NT2/D1 (cell line): ENCODE measurements around the gene NTN1.

Experiments
- DNase-seq: peaks from one replicate; pipeline ENCODE4 v3.0.0-alpha.2; 2011; ENCODE audit warnings: low read depth, low spot score
- H3K27me3 ChIP-seq: 2 replicates; pipeline ENCODE4 v1.6.0; 2011; ENCODE audit warnings: mild to moderate bottlenecking; ENCODE audit not compliant: insufficient read length, insufficient read depth
- H3K36me3 ChIP-seq: 2 replicates; pipeline ENCODE4 v1.6.1; 2011; ENCODE audit warnings: mild to moderate bottlenecking, low read length, mixed read lengths; ENCODE audit not compliant: insufficient read depth, insufficient read length
- H3K4me1 ChIP-seq: 2 replicates; pipeline ENCODE4 v1.5.1; 2011; ENCODE audit not compliant: insufficient read depth, insufficient read length
- H3K4me3 ChIP-seq: 2 replicates; pipeline ENCODE4 v1.5.1; 2011; ENCODE audit warnings: low read depth; ENCODE audit not compliant: insufficient read length
- H3K9ac ChIP-seq: 2 replicates; pipeline ENCODE4 v1.6.0; 2011; ENCODE audit warnings: low read depth; ENCODE audit not compliant: insufficient read length
- H3K9me3 ChIP-seq: 2 replicates; pipeline ENCODE4 v1.5.1; 2011; ENCODE audit warnings: mild to moderate bottlenecking, low read length; ENCODE audit not compliant: insufficient read depth
- SUZ12 ChIP-seq: IDR thresholded peaks from 2 replicates; pipeline ENCODE4 v1.6.1; 2011; ENCODE audit not compliant: insufficient read length, insufficient read depth; ENCODE audit errors: extremely low read depth
- YY1 ChIP-seq: IDR thresholded peaks from 2 replicates; pipeline ENCODE4 v1.6.1; 2011; ENCODE audit not compliant: insufficient read length, insufficient read depth
- ZNF274 ChIP-seq: IDR thresholded peaks from 2 replicates; pipeline ENCODE4 v1.6.1; 2011; ENCODE audit warnings: mild to moderate bottlenecking, low read depth, low read length

NTN1 gene

GRCh38 chr17:9124554-9124935, 103.2 kb downstream of the NTN1 start:
- Histone ChIP-seq H3K9ac (no peak overlapping the region), H3K9me3 (no peaks in the 10 kb centered on the region), H3K4me1 (no peaks in the 10 kb centered on the region), H3K27me3 (no peaks in the 10 kb centered on the region), H3K4me3 (no peak overlapping the region), H3K36me3 (no peaks in the 10 kb centered on the region)
- no peak for TF ChIP-seq ZNF274
- no peak for TF ChIP-seq SUZ12
- TF ChIP-seq YY1 = no peak
- no peak for DNase-seq

- Histone ChIP-seq H3K4me1 (no peaks in the 10 kb centered on the region), H3K9ac (no peak overlapping the region), H3K36me3 (no peaks in the 10 kb centered on the region), H3K27me3 (no peaks in the 10 kb centered on the region), H3K9me3 (no peaks in the 10 kb centered on the region), H3K4me3 (no peak overlapping the region)
- DNase-seq = no peak
- no peak for TF ChIP-seq ZNF274
- TF ChIP-seq SUZ12 = no peak
- TF ChIP-seq YY1 = no peak
Observed at GRCh38 chr17:9125722-9126121, 104.4 kb downstream of the NTN1 start.

- no peak for DNase-seq
- Histone ChIP-seq H3K9me3 (no peaks in the 10 kb centered on the region), H3K4me1 (no peaks in the 10 kb centered on the region), H3K27me3 (no peaks in the 10 kb centered on the region), H3K9ac (no peak overlapping the region), H3K4me3 (no peak overlapping the region), H3K36me3 (no peaks in the 10 kb centered on the region)
- TF ChIP-seq SUZ12 (no peak), ZNF274 (no peak), YY1 (no peak)
Observed at GRCh38 chr17:9127340-9127739, 106.0 kb downstream of the NTN1 start.

GRCh38 chr17:9131371-9131770, 110.1 kb downstream of the NTN1 start:
- H3K4me3 ChIP-seq = no peak overlapping the region
- no peaks in the 10 kb centered on the region for H3K27me3 ChIP-seq
- TF ChIP-seq SUZ12 = no peak
- no peak for TF ChIP-seq ZNF274
- TF ChIP-seq YY1 = no peak
- H3K9me3 ChIP-seq = no peaks in the 10 kb centered on the region
- H3K4me1 ChIP-seq = no peaks in the 10 kb centered on the region
- H3K36me3 ChIP-seq = no peaks in the 10 kb centered on the region
- no peak overlapping the region for H3K9ac ChIP-seq
- no peak for DNase-seq

- Histone ChIP-seq H3K27me3 (no peaks in the 10 kb centered on the region), H3K36me3 (no peaks in the 10 kb centered on the region), H3K9ac (no peak overlapping the region), H3K4me3 (no peak overlapping the region), H3K4me1 (no peaks in the 10 kb centered on the region), H3K9me3 (no peaks in the 10 kb centered on the region)
- DNase-seq = no peak
- TF ChIP-seq SUZ12 = no peak
- no peak for TF ChIP-seq YY1
- no peak for TF ChIP-seq ZNF274
Observed at GRCh38 chr17:9132291-9132690, 111.0 kb downstream of the NTN1 start.

GRCh38 chr17:9132944-9133610, 111.8 kb downstream of the NTN1 start:
- Histone ChIP-seq H3K4me3 (no peak overlapping the region), H3K9me3 (no peaks in the 10 kb centered on the region), H3K27me3 (no peaks in the 10 kb centered on the region), H3K36me3 (no peaks in the 10 kb centered on the region), H3K4me1 (no peaks in the 10 kb centered on the region), H3K9ac (no peak overlapping the region)
- DNase-seq = no peak
- TF ChIP-seq YY1 = no peak
- TF ChIP-seq SUZ12 = no peak
- TF ChIP-seq ZNF274 = no peak

- Histone ChIP-seq H3K4me1 (peaks cover 4% of the 10 kb centered on the region), H3K9ac (no peak overlapping the region), H3K9me3 (no peaks in the 10 kb centered on the region), H3K27me3 (no peaks in the 10 kb centered on the region), H3K4me3 (no peak overlapping the region), H3K36me3 (no peaks in the 10 kb centered on the region)
- no peak for DNase-seq
- TF ChIP-seq ZNF274 (no peak), SUZ12 (no peak), YY1 (no peak)
Observed at GRCh38 chr17:9138161-9138717, 116.9 kb downstream of the NTN1 start.
